HepG2 (cell line): ENCODE measurements around the gene RBPJ. TPM values are rescaled to one million over a fixed set of nuclear protein-coding genes. Genes with fewer than 3 reads are reported as not detected.

Experiments used
- ATAC-seq: fragments of 200-7000 bp; cut with Tn5 transposase; 3 replicates; pipeline ENCODE4 v1.9.1; 2020; ENCODE audit warnings: mild to moderate bottlenecking, moderate library complexity
- BruUV-seq: library from RNA; stranded (reverse); fragments of 400-500 nt; replicated peaks from 2 replicates; lab custom pipeline; 2021; lab: Mats Ljungman, UMichigan
- CTCF ChIA-PET: fragments of 300-600 bp; formaldehyde crosslinking; extraction: SDS; loops from one replicate; lab custom pipeline; 2021; ENCODE audit warnings: low total read pairs, inconsistent platforms, low intra/inter-chr PET ratio; lab: Yijun Ruan, JAX
- POLR2A ChIA-PET: fragments of 350-600 bp; sonication (Branson Sonifier 250); formaldehyde crosslinking; loops from one replicate; lab custom pipeline; 2020; ENCODE audit warnings: antibody characterized with exemption, inconsistent platforms; lab: Yijun Ruan, JAX
- DNase-seq: peaks from one replicate; pipeline ENCODE4 v3.0.0-alpha.2; 2015; ENCODE audit warnings: low spot score
- FAIRE-seq: peaks from 3 replicates; lab custom pipeline; 2011; peaks lifted over from hg19 to GRCh38; lab: Jason Lieb, UNC
- H2AFZ ChIP-seq: one replicate; pipeline ENCODE4 v1.6.1; 2011; ENCODE audit warnings: low read length, inconsistent platforms
- H3K27ac ChIP-seq: fragments of 300-600 bp; 3 replicates; pipeline ENCODE4 v1.8.0; 2011; ENCODE audit warnings: mixed run types, mild to moderate bottlenecking, mixed read lengths, low read length, inconsistent platforms; ENCODE audit not compliant: insufficient read depth; ENCODE audit errors: extremely low read length
- H3K27me3 ChIP-seq, 2 experiments: fragments of 200-600 bp in 1 of 2; 2 replicates in 1 of 2; 3 replicates in 1 of 2; pipeline versions ENCODE4 v1.6.0 to v1.8.0; 2011; ENCODE audit warnings: low read length in 2 of 2, mild to moderate bottlenecking in 2 of 2, moderate library complexity in 2 of 2, inconsistent platforms in 1 of 2; ENCODE audit not compliant: insufficient read depth in 2 of 2, control insufficient read depth in 1 of 2
- H3K36me3 ChIP-seq, 2 experiments: fragments of 200-600 bp in 1 of 2; replicated peaks in 1 of 2; 2 replicates in 1 of 2; 3 replicates in 1 of 2; pipeline versions ENCODE4 v1.5.1 to v1.8.0; 2011; ENCODE audit warnings: low read length in 2 of 2, inconsistent platforms in 1 of 2; ENCODE audit not compliant: insufficient read depth in 2 of 2, control insufficient read depth in 1 of 2
- H3K4me1 ChIP-seq: 2 replicates; pipeline ENCODE4 v1.5.1; 2012; ENCODE audit warnings: low read length, inconsistent platforms; ENCODE audit not compliant: insufficient read depth
- H3K4me2 ChIP-seq: 2 replicates; pipeline ENCODE4 v1.6.0; 2011; ENCODE audit warnings: low read depth, low read length, inconsistent platforms
- H3K4me3 ChIP-seq, 3 experiments: fragments of 200-600 bp in 1 of 3; sonication (generic), shearing (Covaris generic) in 1 of 3; replicated peaks in 1 of 3; 2 replicates each; pipeline ENCODE4 v1.5.1; 2011 to 2016; ENCODE audit warnings: low read length in 3 of 3, inconsistent platforms in 2 of 3, low read depth in 2 of 3, mild to moderate bottlenecking in 2 of 3, control low read depth in 1 of 3, mixed read lengths in 1 of 3; ENCODE audit not compliant: insufficient read depth in 1 of 3
- H3K79me2 ChIP-seq: one replicate; pipeline ENCODE4 v1.6.1; 2011; ENCODE audit warnings: low read length, inconsistent platforms; ENCODE audit not compliant: insufficient read depth
- H3K9ac ChIP-seq: 2 replicates; pipeline ENCODE4 v1.6.0; 2011; ENCODE audit warnings: mild to moderate bottlenecking, low read depth, low read length, inconsistent platforms; ENCODE audit not compliant: insufficient read depth
- H3K9me3 ChIP-seq: 2 replicates; pipeline ENCODE4 v1.5.1; 2012; ENCODE audit warnings: mild to moderate bottlenecking, low read length
- H4K20me1 ChIP-seq: 2 replicates; pipeline ENCODE4 v1.6.0; 2011; ENCODE audit warnings: inconsistent platforms, mild to moderate bottlenecking, low read length, moderate library complexity; ENCODE audit not compliant: insufficient read depth
- AGO2 ChIP-seq: fragments of 200-400 bp; formaldehyde crosslinking; optimal IDR thresholded peaks from 2 replicates; pipeline ENCODE3; 2017; ENCODE audit warnings: mild to moderate bottlenecking, low read depth, low read length, moderate library complexity
- CHCHD3 ChIP-seq: sonication (generic); formaldehyde crosslinking; IDR thresholded peaks from 2 replicates; pipeline ENCODE4 v1.8.0; 2022; ENCODE audit warnings: mild to moderate bottlenecking, missing genetic modification reagents, moderate library complexity
- FOXK1 ChIP-seq: sonication (generic); formaldehyde crosslinking; IDR thresholded peaks from 2 replicates; pipeline ENCODE4 v1.4.0; 2020; ENCODE audit warnings: low read depth, missing genetic modification reagents, borderline replicate concordance
- HOXA7 ChIP-seq: sonication (generic); formaldehyde crosslinking; IDR thresholded peaks from 2 replicates; pipeline ENCODE4 v1.8.1; 2022; ENCODE audit warnings: mild to moderate bottlenecking, missing genetic modification reagents, moderate library complexity
- RBM39 ChIP-seq: fragments of 200-400 bp; formaldehyde crosslinking; IDR thresholded peaks from one replicate; pipeline ENCODE4 v1.6.1; 2018; ENCODE audit warnings: antibody characterized with exemption, mild to moderate bottlenecking, low read depth, low read length; ENCODE audit not compliant: poor library complexity, severe bottlenecking
- SMARCE1 ChIP-seq: fragments of 450-650 bp; IDR thresholded peaks from 2 replicates; pipeline ENCODE4 v1.6.1; 2017; ENCODE audit warnings: borderline replicate concordance
- SOX13 ChIP-seq, 3 experiments: fragments of 450-650 bp in 1 of 3; sonication (generic) in 1 of 3; formaldehyde crosslinking in 1 of 3; IDR thresholded peaks in 2 of 3; conservative IDR thresholded peaks in 1 of 3; 2 replicates each; pipeline versions ENCODE4 v1.5.0 to v1.6.1; 2016 to 2020; ENCODE audit warnings: antibody characterized with exemption in 1 of 3, mild to moderate bottlenecking in 1 of 3, missing compliant biosample characterization in 1 of 3, missing genetic modification reagents in 1 of 3, moderate library complexity in 1 of 3
- TCF12 ChIP-seq, 2 experiments: fragments of 450-650 bp in 1 of 2; sonication (generic) in 1 of 2; formaldehyde crosslinking in 1 of 2; IDR thresholded peaks; 2 replicates each; pipeline versions ENCODE4 v1.6.1 to v1.8.0; 2017 to 2022; ENCODE audit warnings: antibody characterized with exemption in 1 of 2, mild to moderate bottlenecking in 1 of 2, missing genetic modification reagents in 1 of 2, moderate library complexity in 1 of 2
- TGIF2 ChIP-seq: IDR thresholded peaks from 2 replicates; pipeline ENCODE4 v1.6.1; 2016; ENCODE audit warnings: control low read depth, missing compliant biosample characterization
- ZFP41 ChIP-seq: sonication (generic); formaldehyde crosslinking; IDR thresholded peaks from 2 replicates; pipeline ENCODE4 v1.4.0; 2020; ENCODE audit warnings: mild to moderate bottlenecking, missing genetic modification reagents, borderline replicate concordance
- ZNF460 ChIP-seq: sonication (generic); formaldehyde crosslinking; IDR thresholded peaks from 2 replicates; pipeline ENCODE4 v1.5.1; 2020; ENCODE audit warnings: missing genetic modification reagents, mild to moderate bottlenecking, borderline replicate concordance
- ZNF556 ChIP-seq: sonication (generic); formaldehyde crosslinking; IDR thresholded peaks from 2 replicates; pipeline ENCODE4 v1.4.0; 2020; ENCODE audit warnings: mild to moderate bottlenecking, missing genetic modification reagents, borderline replicate concordance
- ZNF614 ChIP-seq: IDR thresholded peaks from 2 replicates; pipeline ENCODE4 v1.6.1; 2018; ENCODE audit warnings: missing biosample characterization, missing genetic modification reagents, inconsistent platforms, borderline replicate concordance
- ZNF652 ChIP-seq: IDR thresholded peaks from 2 replicates; pipeline ENCODE4 v1.6.1; 2016; ENCODE audit warnings: low read depth, borderline replicate concordance
- WGBS: methylation state at CpG from one replicate; pipeline ENCODE4 v1.1.6; 2017; ENCODE audit warnings: low lambda C conversion rate; 5-methylcytosine and 5-hydroxymethylcytosine counted together
- in situ Hi-C: cut with HindIII; loops from 2 replicates; pipeline ENCODE4 v1.10.0; 2017; ENCODE audit warnings: low pct_unique_long_range_greater_than_20kb; ENCODE audit not compliant: extremely low pct_ligation_motif_present
- intact Hi-C: fragments of 100-400 bp; cut with micrococcal nuclease; formaldehyde crosslinking; loops from one replicate; pipeline ENCODE4 v1.10.0; 2022; ENCODE audit not compliant: unreplicated experiment
- polyA plus RNA-seq, 8 experiments: library from polyadenylated mRNA; depleted of rRNA in 3 of 8; stranded (reverse) in 7 of 8; unstranded in 1 of 8; fragments of >200 nt; fragmentation: Illumina TruSeq in 4 of 8; extraction: Trizol in 4 of 8; gene quantifications; 2 replicates each; pipeline versions ENCODE4 v1.2.1 to v1.2.3, GENCODE V29; 2011 to 2016; ENCODE audit warnings: low read depth in 4 of 8, missing spikeins in 1 of 8, mixed read lengths in 1 of 8; ENCODE audit not compliant: insufficient read depth in 1 of 8
- total RNA-seq, 5 experiments: library from RNA; depleted of rRNA; stranded (reverse); fragments of >200 nt; fragmentation: Illumina TruSeq; extraction: Trizol; gene quantifications; 2 replicates each; pipeline ENCODE4 v1.2.3, GENCODE V29; 2016; ENCODE audit warnings: low read depth in 1 of 5
- TF ChIP-seq, protein P1 (sequence below): sonication (generic); formaldehyde crosslinking; IDR thresholded peaks from 2 replicates; pipeline ENCODE4 v1.5.0; 2020; ENCODE audit warnings: mild to moderate bottlenecking, missing genetic modification reagents
- TF ChIP-seq, protein P2 (sequence below): IDR thresholded peaks from 2 replicates; pipeline ENCODE4 v1.6.1; 2016; ENCODE audit warnings: mild to moderate bottlenecking, missing biosample characterization, missing genetic modification reagents
- TF ChIP-seq, protein P3 (sequence below): IDR thresholded peaks from 2 replicates; pipeline ENCODE4 v1.6.1; 2016
- TF ChIP-seq, protein P4 (sequence below): sonication (generic); formaldehyde crosslinking; IDR thresholded peaks from 2 replicates; pipeline ENCODE4 v1.5.0; 2020; ENCODE audit warnings: mild to moderate bottlenecking, missing genetic modification reagents, borderline replicate concordance

Gene RBPJ
- total and polyA plus RNA-seq, 2 of the 13 experiments (the other 11 are each of a cell fraction or from before 2014, with no cell fraction given): 25.9 to 33.2 TPM

DNA sequence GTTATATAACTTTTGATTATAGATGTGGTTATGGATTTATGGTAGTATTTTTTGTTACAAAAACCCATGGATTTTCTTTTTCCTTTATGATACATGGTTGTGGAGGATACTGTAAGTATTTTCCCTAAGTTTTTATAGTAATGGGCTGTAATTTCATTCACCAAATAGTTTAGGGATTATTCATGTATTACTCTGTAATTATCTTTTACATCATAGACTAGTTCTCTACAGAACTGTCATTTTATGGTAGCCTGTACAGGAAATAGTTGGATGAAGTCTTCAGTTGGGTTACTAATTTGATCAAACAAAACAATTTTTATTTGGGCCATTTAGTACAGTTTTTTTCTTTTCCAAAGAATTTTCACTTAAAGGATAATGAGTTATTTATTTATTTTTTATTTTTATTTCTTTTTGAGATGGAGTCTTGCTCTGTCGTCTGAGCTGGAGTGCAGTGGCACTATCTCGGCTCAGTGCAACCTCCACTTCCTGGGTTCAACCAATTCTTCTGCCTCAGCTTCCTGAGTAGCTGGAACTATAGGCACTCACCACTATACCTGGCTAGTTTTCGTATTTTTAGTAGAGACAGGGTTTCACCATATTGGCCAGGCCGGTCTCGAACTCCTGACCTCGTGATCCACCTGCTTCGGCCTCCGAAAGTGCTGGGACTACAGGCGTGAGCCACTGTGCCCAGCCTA is 42.1 kb downstream of the RBPJ start:
- WGBS: 97% methylated on average over 9 of the region's 9 CpGs
- FAIRE-seq: no peak

More for the DNA sequence above, 42.1 kb downstream of the RBPJ start:
- DNase-seq: no peak
- H3K27me3 ChIP-seq: no peaks in the 10 kb centered on the region
- POLR2A ChIA-PET: no interaction called here
- no TSS peak for BruUV-seq
- H3K36me3 ChIP-seq: no peaks in the 10 kb centered on the region; a peak in 1 of 5 replicates
- H4K20me1 ChIP-seq: peaks cover 19% of the 10 kb centered on the region; the same call in 1 of the 2 replicates
- in situ Hi-C loops: no loop called here
- H3K27ac ChIP-seq: no peak overlapping the region
- intact Hi-C loops: no loop called here
- H3K9ac ChIP-seq: no peak overlapping the region
- peaks cover 70% of the 10 kb centered on the region for H3K79me2 ChIP-seq
- no peak overlapping the region for H2AFZ ChIP-seq
- no peak for ATAC-seq
- no peak overlapping the region for H3K4me2 ChIP-seq
- no peaks in the 10 kb centered on the region for H3K9me3 ChIP-seq
- CTCF ChIA-PET: no interaction called here
- TF ChIP-seq SMARCE1: no peak
- TF ChIP-seq TCF12 (IDR thresholded peaks at IDR 0.05): no peak
- no peak for TF ChIP-seq TCF12 (CRISPR knock-in tag; IDR thresholded peaks at IDR 0.05)
- TF ChIP-seq AGO2: no peak
- TF ChIP-seq, protein P1, sequence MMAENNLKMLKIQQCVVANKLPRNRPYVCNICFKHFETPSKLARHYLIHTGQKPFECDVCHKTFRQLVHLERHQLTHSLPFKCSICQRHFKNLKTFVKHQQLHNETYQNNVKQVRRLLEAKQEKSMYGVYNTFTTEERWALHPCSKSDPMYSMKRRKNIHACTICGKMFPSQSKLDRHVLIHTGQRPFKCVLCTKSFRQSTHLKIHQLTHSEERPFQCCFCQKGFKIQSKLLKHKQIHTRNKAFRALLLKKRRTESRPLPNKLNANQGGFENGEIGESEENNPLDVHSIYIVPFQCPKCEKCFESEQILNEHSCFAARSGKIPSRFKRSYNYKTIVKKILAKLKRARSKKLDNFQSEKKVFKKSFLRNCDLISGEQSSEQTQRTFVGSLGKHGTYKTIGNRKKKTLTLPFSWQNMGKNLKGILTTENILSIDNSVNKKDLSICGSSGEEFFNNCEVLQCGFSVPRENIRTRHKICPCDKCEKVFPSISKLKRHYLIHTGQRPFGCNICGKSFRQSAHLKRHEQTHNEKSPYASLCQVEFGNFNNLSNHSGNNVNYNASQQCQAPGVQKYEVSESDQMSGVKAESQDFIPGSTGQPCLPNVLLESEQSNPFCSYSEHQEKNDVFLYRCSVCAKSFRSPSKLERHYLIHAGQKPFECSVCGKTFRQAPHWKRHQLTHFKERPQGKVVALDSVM (CRISPR knock-in tag): no peak
- no peak for TF ChIP-seq ZNF556 (CRISPR knock-in tag)
- TF ChIP-seq, protein P2, sequence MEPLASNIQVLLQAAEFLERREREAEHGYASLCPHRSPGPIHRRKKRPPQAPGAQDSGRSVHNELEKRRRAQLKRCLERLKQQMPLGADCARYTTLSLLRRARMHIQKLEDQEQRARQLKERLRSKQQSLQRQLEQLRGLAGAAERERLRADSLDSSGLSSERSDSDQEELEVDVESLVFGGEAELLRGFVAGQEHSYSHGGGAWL: no peak
- no peak for TF ChIP-seq TGIF2
- TF ChIP-seq, protein P3, sequence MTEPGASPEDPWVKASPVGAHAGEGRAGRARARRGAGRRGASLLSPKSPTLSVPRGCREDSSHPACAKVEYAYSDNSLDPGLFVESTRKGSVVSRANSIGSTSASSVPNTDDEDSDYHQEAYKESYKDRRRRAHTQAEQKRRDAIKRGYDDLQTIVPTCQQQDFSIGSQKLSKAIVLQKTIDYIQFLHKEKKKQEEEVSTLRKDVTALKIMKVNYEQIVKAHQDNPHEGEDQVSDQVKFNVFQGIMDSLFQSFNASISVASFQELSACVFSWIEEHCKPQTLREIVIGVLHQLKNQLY: no peak
- no peak for TF ChIP-seq HOXA7 (CRISPR knock-in tag)
- TF ChIP-seq, protein P4, sequence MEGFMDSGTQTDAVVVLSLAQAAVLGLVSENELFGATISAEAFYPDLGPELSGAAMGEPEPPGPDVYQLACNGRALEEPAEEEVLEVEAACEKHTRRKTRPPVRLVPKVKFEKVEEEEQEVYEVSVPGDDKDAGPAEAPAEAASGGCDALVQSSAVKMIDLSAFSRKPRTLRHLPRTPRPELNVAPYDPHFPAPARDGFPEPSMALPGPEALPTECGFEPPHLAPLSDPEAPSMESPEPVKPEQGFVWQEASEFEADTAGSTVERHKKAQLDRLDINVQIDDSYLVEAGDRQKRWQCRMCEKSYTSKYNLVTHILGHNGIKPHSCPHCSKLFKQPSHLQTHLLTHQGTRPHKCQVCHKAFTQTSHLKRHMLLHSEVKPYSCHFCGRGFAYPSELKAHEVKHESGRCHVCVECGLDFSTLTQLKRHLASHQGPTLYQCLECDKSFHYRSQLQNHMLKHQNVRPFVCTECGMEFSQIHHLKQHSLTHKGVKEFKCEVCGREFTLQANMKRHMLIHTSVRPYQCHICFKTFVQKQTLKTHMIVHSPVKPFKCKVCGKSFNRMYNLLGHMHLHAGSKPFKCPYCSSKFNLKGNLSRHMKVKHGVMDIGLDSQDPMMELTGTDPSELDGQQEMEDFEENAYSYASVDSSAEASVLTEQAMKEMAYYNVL (CRISPR knock-in tag): no peak
- TF ChIP-seq FOXK1 (CRISPR knock-in tag): no peak
- TF ChIP-seq ZNF614: no peak
- no peak for TF ChIP-seq RBM39
- TF ChIP-seq ZNF652 (CRISPR knock-in tag): no peak
- TF ChIP-seq CHCHD3: no peak
- TF ChIP-seq ZNF460 (CRISPR knock-in tag): no peak
- no peak for TF ChIP-seq ZFP41 (CRISPR knock-in tag)
- no peak for TF ChIP-seq SOX13 (IDR thresholded peaks at IDR 0.05)
- TF ChIP-seq SOX13 (CRISPR knock-in tag; conservative IDR thresholded peaks at IDR 0.05 in 1 of 2, IDR thresholded peaks at IDR 0.05 in 1 of 2): no peak
- no peak overlapping the region for H3K4me3 ChIP-seq
- H3K4me1 ChIP-seq: peaks cover 2% of the 10 kb centered on the region
